GM06990 (cell line): ENCODE results near the gene PTPRD.

Source experiments
- DNase-seq: peaks from one replicate; pipeline ENCODE4 v3.0.0-alpha.2; 2011; ENCODE audit not compliant: insufficient read length; ENCODE audit errors: extremely low read depth
- H3K27me3 ChIP-seq: replicated peaks from 2 replicates; pipeline ENCODE4 v1.6.0; 2011; ENCODE audit warnings: low read length; ENCODE audit not compliant: control insufficient read depth, insufficient read depth
- H3K36me3 ChIP-seq: 2 replicates; pipeline ENCODE4 v1.5.1; 2011; ENCODE audit warnings: low read length; ENCODE audit not compliant: control insufficient read depth, insufficient read depth
- H3K4me3 ChIP-seq: replicated peaks from 2 replicates; pipeline ENCODE4 v1.5.1; 2011; ENCODE audit warnings: low read depth, mild to moderate bottlenecking, control low read depth, low read length
- TF ChIP-seq, protein P1 (sequence below): IDR thresholded peaks from 2 replicates; pipeline ENCODE4 v1.5.1; 2011; ENCODE audit warnings: low read length, control low read depth, mild to moderate bottlenecking, inconsistent platforms; ENCODE audit not compliant: insufficient read depth, poor library complexity, severe bottlenecking

PTPRD gene

DNA sequence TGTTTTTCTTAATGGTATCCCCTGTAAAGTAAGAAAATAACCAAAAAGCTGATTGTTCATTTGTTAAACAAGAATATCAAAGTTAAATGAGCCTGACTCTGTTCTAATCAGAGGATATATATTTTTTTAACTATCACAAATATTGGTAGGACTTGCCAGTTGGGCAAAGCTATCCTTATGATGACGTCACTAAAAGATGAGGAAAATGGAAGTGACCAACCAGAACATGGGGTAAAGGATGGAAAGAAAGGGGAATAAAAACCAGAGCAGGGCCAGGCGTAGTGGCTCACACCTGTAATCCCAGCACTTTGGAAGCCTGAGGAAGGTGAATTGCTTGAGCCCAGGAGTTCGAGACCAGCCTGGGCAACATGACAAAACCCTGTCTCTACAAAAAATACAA lies 2001.6 kb downstream of the PTPRD start:
- Histone ChIP-seq H3K36me3 (no peaks in the 10 kb centered on the region), H3K4me3 (no peak overlapping the region), H3K27me3 (no peaks in the 10 kb centered on the region)
- TF ChIP-seq, protein P1, sequence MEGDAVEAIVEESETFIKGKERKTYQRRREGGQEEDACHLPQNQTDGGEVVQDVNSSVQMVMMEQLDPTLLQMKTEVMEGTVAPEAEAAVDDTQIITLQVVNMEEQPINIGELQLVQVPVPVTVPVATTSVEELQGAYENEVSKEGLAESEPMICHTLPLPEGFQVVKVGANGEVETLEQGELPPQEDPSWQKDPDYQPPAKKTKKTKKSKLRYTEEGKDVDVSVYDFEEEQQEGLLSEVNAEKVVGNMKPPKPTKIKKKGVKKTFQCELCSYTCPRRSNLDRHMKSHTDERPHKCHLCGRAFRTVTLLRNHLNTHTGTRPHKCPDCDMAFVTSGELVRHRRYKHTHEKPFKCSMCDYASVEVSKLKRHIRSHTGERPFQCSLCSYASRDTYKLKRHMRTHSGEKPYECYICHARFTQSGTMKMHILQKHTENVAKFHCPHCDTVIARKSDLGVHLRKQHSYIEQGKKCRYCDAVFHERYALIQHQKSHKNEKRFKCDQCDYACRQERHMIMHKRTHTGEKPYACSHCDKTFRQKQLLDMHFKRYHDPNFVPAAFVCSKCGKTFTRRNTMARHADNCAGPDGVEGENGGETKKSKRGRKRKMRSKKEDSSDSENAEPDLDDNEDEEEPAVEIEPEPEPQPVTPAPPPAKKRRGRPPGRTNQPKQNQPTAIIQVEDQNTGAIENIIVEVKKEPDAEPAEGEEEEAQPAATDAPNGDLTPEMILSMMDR = no peak
- no peak for DNase-seq

DNA sequence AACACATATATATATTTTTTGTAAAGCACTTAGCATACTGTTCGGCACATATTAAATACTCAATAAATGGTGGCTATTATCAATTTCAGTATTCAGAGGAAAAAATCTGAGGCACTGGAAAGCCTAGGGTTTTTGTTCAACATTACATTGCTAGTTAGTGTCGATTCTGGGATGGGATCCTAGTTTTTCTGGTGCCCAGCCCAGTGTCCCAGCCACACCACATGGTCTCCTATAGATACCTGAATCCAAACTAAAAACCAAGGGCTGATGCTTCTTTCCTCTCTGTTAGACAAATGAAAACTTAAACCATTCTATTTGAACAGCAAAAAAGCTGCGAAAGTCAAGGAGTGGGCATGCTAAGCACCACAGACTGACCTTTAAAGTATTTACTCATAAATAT lies 2002.5 kb downstream of the PTPRD start:
- TF ChIP-seq, protein P1 = no peak
- H3K27me3 ChIP-seq = no peaks in the 10 kb centered on the region
- H3K36me3 ChIP-seq = no peaks in the 10 kb centered on the region
- H3K4me3 ChIP-seq = no peak overlapping the region
- DNase-seq = no peak

DNA sequence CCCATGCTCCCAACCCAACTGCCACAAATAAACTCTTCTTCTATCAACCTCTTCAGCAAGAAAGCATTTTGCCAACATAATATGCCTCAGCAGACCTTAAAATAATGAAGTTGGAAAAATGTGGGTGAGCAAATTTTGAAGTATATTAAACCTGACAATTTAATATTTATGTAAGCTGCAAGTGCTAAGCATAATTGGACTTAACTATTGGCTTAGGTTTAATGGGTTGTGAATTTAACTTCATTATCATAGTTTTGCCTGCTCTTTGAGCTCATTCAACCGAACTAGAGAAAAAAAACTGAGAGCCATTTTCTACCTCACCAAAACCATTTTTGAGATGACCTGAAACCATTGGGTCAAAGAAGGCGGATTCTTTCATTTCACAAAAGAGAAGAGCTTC lies 2007.7 kb downstream of the PTPRD start:
- no peaks in the 10 kb centered on the region for H3K36me3 ChIP-seq
- TF ChIP-seq, protein P1 = no peak
- H3K27me3 ChIP-seq = no peaks in the 10 kb centered on the region
- H3K4me3 ChIP-seq = no peak overlapping the region
- no peak for DNase-seq

DNA sequence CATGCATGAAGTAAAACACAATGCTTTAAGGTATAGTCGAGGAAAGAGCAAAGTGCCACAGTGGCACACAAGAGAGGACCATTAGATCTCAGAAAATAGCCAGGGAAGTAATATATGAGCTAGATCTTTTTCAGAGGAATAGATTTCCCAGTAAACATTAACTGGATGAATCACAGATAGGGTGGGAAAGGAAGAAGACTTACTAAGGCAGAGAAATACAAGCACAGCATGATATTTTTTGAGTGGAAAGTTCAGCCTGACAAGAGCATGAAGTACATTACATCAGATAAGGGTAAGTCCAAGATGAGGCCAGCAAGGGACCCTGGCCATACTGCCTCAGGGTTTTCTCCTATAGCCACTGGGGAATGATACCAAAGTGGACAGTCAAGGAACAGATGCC lies 2008.6 kb downstream of the PTPRD start:
- Histone ChIP-seq H3K36me3 (no peaks in the 10 kb centered on the region), H3K4me3 (no peak overlapping the region), H3K27me3 (no peaks in the 10 kb centered on the region)
- TF ChIP-seq, protein P1 = no peak
- DNase-seq = no peak

DNA sequence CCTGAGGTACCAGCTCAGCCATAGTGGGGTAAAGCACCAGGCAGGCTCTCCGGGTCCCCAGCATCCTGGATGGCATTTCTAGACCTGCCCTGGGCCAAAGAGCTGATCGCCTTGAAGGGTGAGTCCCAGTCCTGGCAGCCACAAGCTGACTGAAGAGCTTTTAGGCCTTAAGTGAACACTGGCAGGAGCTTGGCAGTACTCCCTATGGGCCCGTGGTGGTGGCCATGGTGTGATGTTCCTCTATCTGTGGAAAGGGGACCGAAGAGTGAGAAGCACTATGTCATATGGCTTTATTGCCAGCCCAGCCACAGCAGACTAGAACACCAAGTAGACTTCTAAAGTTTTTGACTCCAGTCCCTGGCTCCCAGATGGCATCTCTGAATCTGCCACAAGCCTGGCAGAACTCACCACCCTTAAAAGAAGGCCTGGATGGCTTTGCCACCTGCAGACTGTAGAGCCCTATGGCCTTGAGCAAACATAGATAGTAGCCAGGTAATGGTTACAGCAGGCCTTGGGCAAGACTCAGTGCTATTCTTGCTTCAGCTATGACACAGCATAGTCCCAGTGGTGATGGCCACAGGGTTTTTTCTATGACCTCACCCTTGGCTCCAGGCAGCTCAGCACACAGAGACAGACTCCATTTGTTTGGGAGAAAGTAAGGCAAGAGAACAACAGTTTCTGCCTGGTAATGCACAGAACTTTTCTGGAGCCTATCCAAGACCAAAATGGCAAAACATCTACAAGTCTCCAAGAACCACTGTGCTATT lies 2011.7 kb downstream of the PTPRD start:
- no peak overlapping the region for H3K4me3 ChIP-seq
- H3K27me3 ChIP-seq = no peaks in the 10 kb centered on the region
- DNase-seq = no peak
- TF ChIP-seq, protein P1 = no peak
- no peaks in the 10 kb centered on the region for H3K36me3 ChIP-seq

DNA sequence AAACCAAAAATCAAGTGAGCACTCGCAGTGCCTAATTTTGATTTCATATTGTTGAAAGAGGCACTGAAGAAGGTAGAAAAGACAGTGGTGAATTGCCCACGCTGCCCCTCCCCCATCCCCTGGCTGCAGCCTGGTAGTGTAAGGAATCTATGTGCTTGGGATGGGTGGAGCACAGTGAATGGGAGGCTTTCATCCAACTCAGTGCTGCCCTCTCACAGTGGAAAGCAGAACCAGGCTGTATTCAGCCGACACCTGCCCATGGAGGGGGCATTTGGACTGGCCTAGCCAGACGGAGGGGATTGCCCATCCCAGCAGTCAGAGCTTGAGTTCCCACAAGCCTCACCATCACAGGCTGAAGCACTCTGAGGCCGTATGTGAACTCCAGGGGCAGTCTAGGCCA lies 2012.9 kb downstream of the PTPRD start:
- H3K27me3 ChIP-seq = no peaks in the 10 kb centered on the region
- DNase-seq = no peak
- H3K36me3 ChIP-seq = no peaks in the 10 kb centered on the region
- TF ChIP-seq, protein P1 = no peak
- no peak overlapping the region for H3K4me3 ChIP-seq
